HG03442 (cell line): ENCODE data around the gene PBX3.

Experiments used
- ATAC-seq: cut with Tn5 transposase; IDR thresholded peaks from one replicate; pipeline ENCODE4 v1.9.1; 2021; ENCODE audit warnings: mild to moderate bottlenecking, moderate library complexity; ENCODE audit not compliant: unreplicated experiment

The PBX3 gene

DNA sequence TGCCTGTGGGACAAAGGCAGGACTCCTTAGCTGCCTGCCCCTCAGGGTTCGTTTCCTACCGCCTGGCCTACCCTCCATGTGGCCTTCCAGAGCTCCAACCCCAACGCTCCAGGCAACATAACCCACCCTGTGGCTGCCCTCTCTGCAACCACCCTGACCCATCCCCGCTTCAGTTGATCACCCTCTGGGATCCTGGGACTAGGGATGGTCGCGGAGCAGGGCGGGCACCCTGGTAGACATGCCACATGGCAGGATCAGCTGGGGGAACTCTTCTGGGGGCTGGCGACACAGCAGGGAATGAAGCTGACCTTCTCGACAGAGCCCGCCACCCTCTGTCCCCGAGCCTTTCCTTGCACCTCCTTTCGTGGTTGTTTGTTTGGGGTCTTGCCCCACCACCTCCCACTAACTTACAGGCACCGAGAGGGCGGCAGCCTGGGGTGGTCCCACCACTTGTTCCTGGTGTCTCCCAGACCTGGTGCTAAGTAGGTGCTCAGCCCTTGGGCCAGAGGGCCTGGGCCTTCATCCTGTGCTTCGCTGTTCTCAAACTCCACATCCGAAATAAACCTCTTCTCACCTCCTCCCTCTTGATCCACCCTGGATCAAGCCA, 243.1 kb downstream of the PBX3 start:
- ATAC-seq = no peak

DNA sequence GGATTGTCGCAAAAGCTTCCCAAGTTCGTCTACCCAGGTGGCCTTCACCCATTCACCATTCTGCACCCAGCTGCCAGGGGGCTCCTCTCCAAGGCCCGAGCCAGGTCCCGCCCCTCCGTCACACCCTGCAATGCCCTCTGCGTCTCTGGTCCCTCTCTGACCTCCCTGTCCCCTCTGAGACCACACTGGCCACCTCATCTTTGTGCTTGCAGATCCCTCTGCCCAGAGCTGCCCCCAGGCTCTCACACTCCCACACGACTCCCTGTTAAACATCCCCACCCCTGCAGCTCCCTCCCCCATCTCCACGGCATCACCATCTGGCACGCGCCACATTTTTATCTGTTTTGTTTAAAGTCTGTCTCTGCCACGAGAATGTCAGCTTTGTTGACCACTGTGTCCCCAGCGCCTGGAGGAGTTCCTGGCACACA, 243.6 kb downstream of the PBX3 start:
- no peak for ATAC-seq

DNA sequence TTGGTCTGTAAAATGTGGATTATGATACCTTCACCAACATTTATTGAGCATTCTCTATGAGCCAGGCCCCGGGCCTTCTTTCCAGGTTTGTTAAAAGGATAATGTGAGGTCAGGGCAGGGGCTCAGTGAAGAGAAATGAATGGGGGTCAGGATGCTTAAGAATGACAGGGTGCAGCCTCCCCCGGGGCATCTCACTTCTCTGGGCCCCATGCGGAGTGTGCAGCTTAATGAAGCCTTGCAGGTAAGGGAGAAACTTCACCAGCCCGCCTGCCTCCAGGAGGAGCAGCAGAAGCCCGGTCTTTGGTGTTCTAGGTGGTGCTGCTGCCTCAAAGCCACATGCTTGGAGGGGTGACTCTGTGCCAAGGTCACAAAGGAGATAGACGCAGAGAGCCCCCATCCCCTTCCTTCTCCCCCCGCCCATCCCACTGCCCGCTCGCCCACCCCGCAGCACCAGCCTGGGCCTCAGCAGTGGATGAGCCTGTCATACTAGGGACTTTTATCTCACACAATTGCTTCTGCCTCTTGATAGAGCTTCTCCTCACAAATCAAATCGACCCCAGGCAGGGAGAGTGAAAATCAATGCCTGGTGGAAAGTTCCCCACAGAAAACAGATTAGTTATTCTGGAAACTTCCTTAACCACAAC, 244.8 kb downstream of the PBX3 start:
- no peak for ATAC-seq

DNA sequence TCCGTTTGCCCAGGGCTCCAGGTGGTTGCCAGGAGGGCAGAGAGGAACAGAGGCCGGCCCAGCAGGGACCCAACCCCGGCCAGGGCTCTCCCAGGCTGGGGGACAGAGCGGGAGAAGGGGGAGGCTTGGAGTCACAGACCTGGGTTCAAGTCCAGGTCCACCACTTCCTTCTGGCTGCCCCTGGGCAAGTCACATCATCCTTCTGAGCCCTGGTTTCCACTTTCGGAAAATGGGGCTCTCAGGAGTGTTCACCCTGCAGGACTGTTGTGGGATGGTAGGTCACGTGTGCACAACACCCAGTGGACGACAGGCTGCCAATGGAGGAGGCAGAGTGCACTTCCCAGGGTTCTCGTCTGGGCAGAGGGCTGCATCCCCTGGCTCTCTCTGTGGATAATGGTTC, 245.4 kb downstream of the PBX3 start:
- no peak for ATAC-seq

DNA sequence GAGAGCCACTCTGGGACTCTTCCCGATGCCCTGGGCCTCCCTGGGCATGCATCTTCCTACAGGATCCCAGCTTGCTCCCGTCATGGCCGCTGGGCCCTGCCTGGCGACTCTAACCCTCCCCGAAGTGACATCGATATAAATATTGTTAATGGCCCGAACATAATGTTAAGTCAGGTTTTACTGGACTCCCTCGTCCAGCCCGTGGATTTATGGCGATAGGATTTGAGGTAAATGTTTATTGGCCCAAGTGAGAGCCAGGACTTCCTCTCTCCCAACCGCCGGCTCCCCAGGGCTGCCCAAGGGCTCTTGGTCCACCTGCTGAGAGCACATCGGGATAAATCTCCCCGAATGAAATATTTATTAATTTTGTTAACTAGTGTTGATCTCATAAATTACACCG, 246.3 kb downstream of the PBX3 start:
- no peak for ATAC-seq

DNA sequence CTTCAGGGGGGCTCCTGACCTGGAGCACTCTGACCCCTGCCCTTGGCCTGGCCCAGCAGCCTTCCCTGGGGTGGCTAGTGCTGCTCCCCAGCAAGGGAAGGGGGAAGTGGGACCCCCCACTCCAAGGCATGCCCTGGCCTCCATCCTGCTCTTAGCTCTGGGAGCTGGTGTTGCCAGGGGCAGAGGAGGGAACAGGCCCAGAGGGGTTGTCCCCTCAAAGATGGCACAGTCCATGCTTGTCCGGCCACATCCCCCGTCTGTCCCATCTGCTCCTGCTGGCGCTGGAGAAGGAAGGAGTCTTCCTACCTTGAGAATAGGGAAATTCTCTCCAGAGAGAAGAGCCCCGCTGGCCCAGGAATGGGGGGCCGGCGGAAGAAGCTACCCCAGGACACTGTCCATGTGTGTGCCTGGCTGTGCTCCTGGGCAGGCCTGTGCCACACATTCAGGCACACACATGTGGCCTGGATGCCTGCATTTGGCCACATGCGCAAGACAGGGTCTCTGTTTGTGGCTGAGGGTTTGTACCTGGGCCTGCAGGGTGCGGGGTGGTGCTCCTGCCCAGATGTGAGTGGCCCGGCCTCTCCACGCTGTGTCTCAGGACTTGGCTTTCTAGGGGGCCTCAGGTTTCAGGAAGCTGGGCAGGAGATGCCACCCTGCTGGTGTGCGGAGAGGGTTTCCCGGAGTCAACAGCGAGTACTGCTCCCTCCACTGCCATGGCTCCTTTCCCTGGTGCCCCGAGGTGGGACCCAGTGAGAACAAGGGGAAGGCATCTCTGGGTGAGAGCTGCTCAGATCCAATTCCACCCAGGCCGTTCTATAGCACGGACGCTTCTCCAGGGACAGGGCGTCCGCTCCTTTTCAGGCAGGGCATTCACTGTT, 247.1 kb downstream of the PBX3 start:
- ATAC-seq = no peak

DNA sequence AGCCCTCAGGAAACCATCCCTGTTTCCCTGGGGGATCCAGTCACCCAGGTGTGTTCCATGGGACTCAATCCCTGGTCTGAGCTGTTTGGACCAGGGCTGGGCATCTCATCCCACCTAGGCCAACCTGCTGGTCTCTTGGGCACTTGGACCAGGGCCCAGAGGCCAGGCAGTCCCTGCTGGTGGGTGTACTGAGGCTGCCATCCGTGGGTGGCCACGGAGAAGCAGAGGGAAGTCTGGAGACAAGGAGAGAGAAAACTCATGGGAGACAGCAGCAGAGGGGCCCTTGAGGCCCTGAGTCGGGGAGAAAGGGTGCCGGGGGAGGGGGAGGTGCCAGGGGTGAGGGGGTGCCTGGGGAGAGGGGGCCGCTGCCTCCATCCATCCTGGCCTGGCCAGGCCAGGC, 247.8 kb downstream of the PBX3 start:
- ATAC-seq = no peak

DNA sequence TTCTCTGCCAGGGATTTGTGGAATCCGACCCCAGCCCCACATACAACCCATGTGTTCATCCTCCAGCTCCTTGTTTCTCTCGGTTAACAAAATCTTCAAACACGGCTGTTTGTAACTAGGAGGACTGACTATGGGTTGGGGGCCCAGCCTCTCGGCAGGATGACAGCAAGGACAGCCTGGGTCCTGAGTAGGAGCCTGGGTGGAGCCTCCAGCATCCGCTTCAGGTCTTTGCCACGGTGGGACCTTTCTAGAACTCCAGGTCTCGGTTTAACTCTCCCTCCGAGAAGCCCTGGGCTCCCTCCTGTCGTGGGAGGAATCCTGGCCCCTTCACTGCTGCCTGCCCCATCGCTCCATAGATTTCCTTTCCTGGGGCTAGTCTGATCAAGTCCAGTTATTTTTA, 248.5 kb downstream of the PBX3 start:
- no peak for ATAC-seq

DNA sequence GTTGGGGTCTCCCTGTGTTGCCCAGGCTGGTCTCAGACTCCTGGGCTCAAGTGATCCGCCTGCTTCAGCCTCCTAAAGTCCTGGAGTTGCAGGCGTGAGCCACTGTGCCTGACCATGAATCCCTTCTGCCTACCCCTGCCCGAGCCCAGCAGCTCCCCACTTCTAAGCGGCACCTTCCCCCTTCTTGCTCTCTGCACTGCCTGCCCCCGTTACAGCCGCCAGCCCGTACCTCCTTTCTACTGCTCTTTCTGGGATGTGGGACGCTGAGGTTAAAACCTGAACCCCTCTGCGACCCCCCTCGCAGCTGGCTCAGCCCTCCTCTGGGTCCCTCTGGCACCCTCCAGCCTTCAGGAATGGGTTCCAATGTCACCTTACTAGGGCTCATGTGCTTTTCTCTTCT, 249.6 kb downstream of the PBX3 start:
- no peak for ATAC-seq

DNA sequence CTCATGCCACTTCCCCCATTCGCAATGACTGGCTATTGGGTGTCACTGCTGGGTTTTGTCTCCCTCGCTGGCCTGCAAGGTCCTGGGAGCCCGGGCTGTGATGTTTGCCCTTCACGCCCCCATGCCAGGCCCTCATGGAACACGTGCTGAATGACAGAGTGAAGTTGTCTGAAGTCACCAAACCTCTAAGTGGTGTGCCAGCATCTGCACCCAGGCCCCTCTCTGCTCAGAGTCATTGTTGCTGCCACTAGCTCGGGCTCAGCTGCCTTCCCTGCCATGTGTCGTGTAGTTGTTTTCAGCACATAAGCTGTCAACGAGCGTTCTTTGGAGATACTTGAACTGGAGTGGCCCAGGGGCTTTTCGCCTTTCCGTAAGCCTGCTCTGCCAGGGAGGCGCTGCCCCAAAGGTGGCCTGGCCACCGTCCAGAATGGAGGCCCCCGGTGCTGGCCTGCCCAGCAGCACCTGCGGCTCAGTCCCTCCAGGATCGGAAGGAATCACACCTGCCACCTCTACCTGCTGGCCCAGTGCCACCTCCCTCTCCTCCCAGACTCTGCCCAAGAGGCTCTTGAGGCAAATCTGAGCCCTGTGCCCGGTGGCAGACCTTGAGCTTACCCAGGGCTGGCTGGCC, 250.1 kb downstream of the PBX3 start:
- ATAC-seq = no peak

DNA sequence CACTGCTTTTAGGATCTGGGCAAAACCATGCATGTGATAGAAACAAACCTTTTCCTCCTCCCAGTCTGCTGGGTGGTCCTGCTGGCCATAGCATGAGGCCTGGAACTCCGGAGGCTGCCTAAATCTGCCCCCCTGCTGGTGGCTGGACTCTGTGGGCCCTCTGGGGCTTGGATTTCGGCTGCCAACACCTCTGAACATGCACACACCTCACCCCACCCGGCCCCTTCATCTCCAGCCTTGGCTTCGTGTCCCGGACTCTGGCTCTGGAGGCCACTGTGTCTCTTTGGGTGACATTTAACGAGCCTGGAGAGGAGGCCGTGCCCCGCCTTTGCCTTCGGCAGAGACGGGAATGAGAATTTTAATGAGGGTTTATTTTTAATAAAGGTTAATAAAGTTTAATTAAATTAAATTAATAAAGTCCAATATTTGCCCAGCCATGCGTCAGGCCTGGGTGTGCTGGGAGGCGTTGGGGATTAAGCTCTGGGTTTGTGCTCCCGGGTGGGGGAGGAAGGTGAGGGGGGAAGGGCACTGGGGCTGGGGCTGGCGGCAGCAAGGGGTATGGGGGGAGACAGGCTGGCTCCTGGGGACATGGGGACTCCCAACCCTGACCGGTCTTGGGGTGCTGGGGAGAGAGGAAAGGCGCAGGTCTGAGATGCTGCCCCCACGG, 251.8 kb downstream of the PBX3 start:
- no peak for ATAC-seq

DNA sequence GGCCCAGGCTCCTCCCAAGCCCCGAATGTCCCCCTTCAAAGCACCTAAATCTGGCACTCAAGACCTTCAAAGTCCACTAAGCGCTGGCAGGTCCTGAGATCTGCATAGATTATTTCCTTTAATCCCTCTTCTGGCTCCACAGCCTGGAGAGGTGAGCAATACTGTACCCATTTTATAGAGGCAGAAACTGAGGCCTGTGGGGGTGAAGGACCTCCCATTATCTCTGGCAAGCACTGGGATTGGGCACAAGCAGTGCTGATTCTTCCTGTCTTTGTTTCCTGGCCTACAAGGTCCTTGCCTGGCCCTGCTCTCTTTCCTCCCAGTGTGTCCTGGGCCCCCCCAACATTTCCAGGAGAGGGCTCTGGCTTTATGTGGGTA, 252.3 kb downstream of the PBX3 start:
- no peak for ATAC-seq

DNA sequence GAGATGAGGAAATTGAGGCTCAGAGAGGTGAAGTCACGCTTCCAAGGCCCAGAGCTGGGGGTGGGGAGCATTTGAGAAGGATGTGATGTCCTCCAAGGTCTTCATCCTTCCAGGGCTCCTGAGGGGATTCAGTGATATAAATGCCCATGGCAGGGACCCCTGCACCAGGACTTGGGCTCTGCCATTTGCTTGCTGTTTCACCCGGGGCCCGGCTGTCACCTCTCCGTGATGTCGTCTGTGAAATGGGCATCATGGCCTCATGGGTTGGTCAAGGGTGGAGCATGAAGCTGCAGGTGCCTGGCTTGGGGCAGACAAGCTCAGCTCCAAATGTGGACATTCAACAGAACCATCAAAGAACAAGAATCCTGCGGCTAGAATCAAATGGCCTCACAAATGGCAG, 253.1 kb downstream of the PBX3 start:
- no peak for ATAC-seq

DNA sequence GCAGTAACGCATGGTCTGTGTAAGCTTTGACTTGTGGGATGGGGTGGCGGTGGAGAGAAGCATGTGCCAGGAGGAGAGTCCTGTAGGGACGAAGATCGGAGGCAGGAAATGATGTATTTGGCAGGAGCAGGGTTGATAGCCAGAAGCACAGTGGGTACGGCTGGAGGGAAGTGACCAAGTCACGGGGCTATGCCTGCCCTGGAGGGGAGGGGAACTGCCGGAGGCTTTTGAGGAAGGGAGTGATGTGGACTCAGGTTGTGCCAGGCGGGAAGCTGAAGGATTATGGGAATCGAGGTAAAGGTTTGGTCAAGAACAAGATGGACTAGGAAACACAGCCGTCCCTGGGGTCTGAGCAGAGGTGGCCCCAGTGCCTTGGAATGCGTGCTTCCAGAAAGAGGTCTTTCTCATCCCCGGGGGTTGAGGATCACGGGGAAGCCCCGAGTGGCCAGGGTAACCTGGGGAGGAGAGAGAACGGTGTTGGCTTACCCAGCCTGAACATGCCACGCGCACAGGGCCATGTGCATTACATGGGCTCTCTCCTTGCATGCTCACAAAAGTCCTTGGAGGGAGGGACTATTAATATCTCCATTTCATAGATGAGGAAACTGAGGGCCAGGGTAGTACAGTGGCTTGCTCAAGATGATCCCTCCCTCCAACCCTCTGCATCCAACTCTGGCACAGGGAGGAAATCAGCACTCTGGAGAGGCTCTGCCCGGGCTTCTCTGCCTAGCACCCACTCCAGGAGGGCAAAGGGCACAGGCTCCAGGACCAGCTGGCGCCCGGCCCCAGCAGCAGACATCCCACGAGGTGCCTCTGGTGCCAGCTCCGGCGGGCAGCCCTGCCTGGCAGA, 253.8 kb downstream of the PBX3 start:
- ATAC-seq = no peak

DNA sequence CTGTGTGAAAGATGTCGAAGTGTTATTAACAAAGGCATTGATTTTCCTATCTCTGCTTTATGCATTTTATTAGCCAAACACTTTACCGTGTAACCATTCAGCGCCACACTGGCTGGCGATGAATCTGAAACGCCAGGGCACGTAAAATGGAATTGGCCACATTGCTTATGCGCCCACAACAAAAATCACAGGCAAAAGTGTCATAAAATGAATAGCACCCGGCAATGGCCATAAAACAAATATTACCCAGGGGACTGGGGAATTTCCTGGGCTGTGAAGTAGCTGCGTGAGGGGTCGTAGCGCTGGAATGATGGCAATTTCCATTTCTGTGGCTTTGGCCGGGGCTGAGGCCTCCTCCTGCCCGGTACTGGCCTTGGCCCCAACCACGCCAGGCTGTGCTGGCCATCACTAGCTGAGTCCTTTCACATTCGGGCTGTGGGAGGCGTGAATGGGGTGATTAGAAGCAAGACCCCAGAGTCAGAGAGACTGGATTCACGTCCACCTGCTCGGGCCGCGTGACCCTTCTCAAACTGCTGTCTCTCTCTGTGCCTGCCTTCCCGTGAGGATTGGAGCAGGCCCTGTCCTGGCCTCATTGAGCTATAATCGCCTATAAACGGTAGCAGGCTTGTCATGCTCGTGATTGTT, 254.5 kb downstream of the PBX3 start:
- no peak for ATAC-seq

DNA sequence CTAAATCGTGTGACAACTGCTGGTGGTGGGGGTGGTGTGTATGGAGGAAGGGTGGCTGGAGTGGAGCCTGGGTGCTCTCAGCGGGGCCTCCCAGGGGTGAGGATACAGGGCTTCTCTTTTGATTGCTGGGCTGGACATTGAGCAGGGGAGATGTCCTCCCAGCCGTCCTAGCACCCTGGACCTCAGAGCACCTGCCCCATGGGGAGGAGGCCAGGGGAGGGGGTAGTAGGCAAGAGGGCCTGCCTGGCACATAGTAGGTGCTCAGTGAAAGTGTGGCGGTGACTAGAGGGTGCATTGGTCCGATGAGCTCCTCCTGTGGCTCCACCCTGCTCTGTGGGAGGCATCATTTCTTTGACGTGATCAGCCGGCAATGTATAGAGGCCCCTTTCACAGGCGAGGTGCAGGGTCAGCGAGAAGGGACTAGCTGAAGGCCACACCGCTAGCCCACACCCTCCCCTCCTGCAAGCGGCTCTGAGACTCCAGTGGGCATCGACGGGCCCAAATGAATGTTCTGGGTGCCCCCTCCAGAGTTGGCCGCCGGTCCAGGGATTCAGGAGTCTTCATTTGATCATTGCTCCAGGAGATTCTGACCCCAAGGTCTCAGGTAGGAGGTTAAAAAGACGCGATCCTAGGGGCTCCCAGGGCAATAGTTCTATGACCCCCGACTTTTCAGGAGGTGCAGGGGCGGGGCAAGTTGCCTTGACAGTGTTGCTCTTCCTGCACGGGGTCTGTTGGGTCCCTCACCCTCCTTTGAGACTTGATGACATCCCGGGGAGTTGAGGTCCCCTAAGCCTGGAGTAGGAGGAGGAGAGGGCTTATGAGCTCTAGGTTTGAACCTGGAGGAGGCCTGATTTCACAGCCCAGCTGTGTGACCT, 255.5 kb downstream of the PBX3 start:
- no peak for ATAC-seq

DNA sequence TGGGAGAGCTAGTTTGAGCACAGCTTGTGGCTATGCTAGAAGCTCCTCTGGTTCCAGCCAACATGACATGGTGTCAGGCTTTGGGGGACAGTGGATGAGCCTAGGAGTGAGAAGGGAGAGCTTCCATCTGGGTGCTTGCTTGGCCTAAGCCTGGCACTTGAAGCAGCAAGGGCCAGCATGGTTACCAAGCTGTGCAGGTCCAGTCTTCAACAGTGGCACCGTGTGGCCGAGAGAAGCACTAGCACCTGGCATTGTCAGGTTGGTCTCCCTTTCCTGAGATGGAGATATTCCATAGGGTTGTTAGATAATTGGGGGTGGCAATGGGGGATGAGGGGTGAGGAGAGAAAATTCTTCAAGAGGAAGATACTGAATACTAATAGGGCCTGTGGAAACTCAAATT, 261.9 kb downstream of the PBX3 start:
- ATAC-seq = no peak

DNA sequence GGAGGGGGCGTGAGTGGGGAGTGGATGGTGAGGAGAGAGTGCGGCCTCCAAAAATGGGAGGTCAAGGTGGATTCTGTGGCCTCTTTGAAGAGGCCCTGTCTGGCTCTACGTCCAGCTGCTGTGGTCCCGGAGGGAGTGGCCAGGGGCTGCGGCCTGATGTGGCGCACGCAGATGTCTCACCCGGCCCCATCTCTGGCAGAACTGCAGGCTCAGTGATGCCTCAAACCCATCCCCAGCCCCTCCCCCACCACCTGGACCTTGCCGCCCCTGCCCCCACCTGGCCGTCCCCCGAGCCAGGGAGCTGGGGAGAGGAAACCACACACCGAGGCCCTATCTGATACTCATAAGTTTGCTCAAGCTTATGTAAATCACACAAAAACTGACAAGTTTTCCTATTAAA, 267.6 kb downstream of the PBX3 start:
- ATAC-seq = no peak

DNA sequence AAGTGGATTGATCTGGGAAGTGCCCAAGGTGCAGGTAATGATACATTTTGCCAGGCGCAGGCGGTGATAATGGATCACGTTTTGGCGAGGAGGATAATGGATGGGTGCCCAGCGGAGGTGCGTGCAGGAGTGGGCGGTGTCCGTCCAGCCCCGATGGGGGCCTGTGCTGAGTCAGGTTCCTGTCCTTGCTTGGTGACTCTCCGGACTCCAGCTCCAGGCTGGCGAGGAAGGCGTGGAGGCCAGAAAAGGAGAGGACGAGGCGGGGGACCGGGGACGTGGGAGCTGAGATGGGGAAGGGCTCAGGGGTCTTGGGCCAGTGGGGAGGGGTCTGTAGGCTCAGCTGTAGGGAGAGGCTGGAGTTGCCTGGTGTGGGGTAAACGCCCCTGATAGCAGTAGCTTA, 268.3 kb downstream of the PBX3 start:
- ATAC-seq = no peak
